Activated naive CD4-positive, alpha-beta T cell treated with anti-CD3 and anti-CD28 coated beads, Interleukin-2, amount 50 U/mL, for 72 hours (primary cell): ENCODE measurements around the gene L3MBTL4. TPM values are rescaled to one million over a fixed set of nuclear protein-coding genes. Genes with fewer than 3 reads are reported as not detected.

ENCODE experiments used
- ATAC-seq, 2 donors: fragments of 150-1000 bp; cut with Tn5 transposase; 2 replicates each; pipeline ENCODE4 v1.10.0; 2021; ENCODE audit warnings: mild to moderate bottlenecking in 2 of 2, moderate library complexity in 2 of 2
- DNase-seq, 2 donors: peaks; one replicate each; pipeline ENCODE4 v3.0.0; 2021 to 2022; ENCODE audit warnings: low spot score in 2 of 2
- H3K27ac Mint-ChIP-seq, 2 donors: one replicate each; pipeline ENCODE4 v1.8.0; 2022; ENCODE audit warnings: mild to moderate bottlenecking in 2 of 2, mixed read lengths in 2 of 2
- H3K36me3 Mint-ChIP-seq, 2 donors: one replicate each; pipeline ENCODE4 v1.8.0; 2022; ENCODE audit warnings: mixed read lengths in 2 of 2
- H3K9me3 Mint-ChIP-seq, 2 donors: one replicate each; pipeline ENCODE4 v1.8.0; 2022; ENCODE audit warnings: mixed read lengths in 2 of 2
- total RNA-seq, 2 donors: library from RNA; stranded (reverse); gene quantifications; one replicate each; pipeline ENCODE4 v1.2.3, GENCODE V29; 2022

Gene L3MBTL4
- total RNA-seq, 2 donors from 2014 or later = 0.10 to 0.55 TPM

GRCh38 chr18:5914016-5914415 is 500.7 kb downstream of the L3MBTL4 start:
- ATAC-seq = no peak
- Mint-ChIP-seq H3K36me3 (no peaks in the 10 kb centered on the region), H3K27ac (no peak overlapping the region), H3K9me3 (no peaks in the 10 kb centered on the region)
- no peak for DNase-seq

GRCh38 chr18:5912566-5912965 is 502.1 kb downstream of the L3MBTL4 start:
- Mint-ChIP-seq H3K9me3 (no peaks in the 10 kb centered on the region), H3K36me3 (no peaks in the 10 kb centered on the region), H3K27ac (no peak overlapping the region)
- ATAC-seq (no peak), DNase-seq (no peak)

- no peak for ATAC-seq
- Mint-ChIP-seq H3K9me3 (no peaks in the 10 kb centered on the region), H3K36me3 (no peaks in the 10 kb centered on the region), H3K27ac (no peak overlapping the region)
- DNase-seq = no peak
Measured at GRCh38 chr18:5909125-5909524, 505.6 kb downstream of the L3MBTL4 start.
